HuH-7.5 (cell line): ENCODE data around the gene LNPK.
"Not testable (repeated sequence)": the region's sequence is repeated elsewhere in the genome, so short reads cannot be mapped to it uniquely, and the experiment has no call there.

ENCODE experiments used
- DNase-seq: peaks from one replicate; pipeline ENCODE4 v3.0.0; 2011; ENCODE audit warnings: low spot score

The LNPK gene

DNA sequence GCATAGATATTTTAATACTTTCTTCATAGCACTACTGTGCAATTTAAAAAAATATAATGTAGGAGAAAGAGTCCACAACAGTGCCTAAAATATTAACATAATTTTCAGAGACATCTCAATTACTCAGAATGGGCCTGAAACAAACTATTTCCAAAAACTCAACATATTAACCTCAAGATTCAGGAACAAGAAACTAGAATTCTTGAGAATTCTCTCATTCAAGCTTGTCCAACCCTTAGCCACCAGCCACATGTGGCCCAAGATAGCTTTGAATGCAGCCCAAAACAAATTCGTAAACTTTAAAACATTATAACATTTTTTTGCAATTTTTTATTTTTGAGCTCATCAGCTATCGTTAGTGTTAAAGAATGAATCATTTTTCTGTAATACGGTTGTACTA is 35.2 kb downstream of the LNPK start:
- DNase-seq: no peak

GRCh38 chr2:175965773-175966172 is 36.3 kb downstream of the LNPK start:
- no peak for DNase-seq

DNA sequence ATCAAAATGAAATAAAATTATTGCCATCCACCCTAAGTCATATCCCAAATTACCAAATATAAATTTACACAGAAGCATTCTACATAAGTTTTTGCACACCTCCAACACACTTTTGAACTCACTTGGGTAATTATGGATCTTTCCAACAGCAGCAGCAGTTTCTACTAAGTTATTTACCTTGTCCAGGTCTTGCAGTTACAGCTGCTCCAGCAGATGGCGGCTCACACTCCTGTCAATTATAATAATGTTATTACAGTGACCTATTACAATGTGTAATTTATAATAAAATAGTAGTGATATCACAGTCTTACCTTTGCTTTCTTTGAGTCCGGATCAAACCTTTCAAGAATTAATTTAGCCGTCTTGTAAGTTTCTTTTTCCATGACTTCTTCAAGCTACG is 37.9 kb downstream of the LNPK start:
- DNase-seq: no peak

- DNase-seq: not testable (repeated sequence)
Observed at GRCh38 chr2:175963171-175963570, 38.9 kb downstream of the LNPK start.

- DNase-seq: no peak
Observed at GRCh38 chr2:175957845-175958244, 44.2 kb downstream of the LNPK start.

DNA sequence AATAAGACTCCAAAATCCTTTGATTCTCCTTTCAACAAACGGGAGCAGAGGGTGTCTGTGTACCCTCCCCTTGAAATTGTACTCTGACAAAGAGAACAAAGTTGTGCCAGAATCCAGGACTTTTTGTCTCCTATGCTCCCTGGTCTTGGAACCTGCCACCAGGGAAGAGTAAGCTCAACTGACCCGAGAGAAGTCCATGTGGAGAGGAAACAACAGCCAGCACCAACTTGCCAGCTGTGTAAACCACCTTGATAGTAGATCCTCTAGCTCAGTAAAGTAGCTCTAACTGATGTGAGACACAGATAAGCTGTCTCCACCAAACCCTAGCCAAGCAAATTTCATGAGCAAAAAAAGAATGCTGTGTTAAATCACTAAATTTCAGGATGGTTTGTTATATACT is 46.9 kb downstream of the LNPK start:
- no peak for DNase-seq

DNA sequence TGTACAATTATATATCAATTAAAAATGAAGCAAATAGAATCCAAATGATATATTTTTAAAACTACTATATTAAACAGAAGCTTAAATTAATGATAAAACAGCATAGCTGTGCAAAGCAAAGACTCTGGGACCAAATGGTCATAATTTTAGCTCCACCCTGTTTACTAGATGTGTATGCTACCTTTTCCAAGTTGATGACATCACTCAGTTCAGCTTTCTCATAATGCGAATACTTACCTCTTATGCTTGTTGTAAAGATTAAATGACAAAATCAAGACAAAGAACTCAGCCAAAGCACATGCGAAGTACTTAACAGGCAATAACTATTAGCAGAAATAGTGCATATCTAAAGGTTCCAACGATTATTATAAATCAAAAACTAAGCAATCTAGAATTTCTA is 51.6 kb downstream of the LNPK start:
- no peak for DNase-seq

DNA sequence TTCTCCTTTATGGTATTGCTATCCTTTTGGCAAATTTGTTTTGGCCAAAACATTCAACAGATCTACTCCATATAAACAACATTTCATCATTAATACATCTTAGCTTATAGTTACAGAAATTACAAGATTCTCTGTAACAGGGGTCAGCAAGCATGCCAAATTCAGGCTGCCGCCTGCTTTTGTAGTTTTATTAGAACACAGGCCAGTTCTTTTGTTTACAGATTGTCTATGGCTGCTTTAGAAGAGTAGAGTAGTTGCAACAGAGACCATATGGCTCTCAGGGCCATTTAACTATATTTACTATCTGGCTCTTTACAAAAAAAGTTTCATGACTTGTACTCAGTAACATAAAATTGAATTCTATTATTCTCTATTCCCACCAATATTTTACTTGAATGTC is 53.9 kb downstream of the LNPK start:
- DNase-seq: no peak

- no peak for DNase-seq
Observed at GRCh38 chr2:175947073-175947472, 55.0 kb downstream of the LNPK start.

GRCh38 chr2:175941699-175942098 is 60.4 kb downstream of the LNPK start:
- DNase-seq: no peak

- no peak for DNase-seq
Observed at GRCh38 chr2:175937216-175937615, 64.9 kb downstream of the LNPK start.

- DNase-seq: no peak
Observed at GRCh38 chr2:175935289-175936181, 66.5 kb downstream of the LNPK start.

- no peak for DNase-seq
Observed at GRCh38 chr2:175932675-175933074, 69.4 kb downstream of the LNPK start.

GRCh38 chr2:175931805-175932204 is 70.3 kb downstream of the LNPK start:
- no peak for DNase-seq

- DNase-seq: no peak
Observed at GRCh38 chr2:175930504-175930903, 71.6 kb downstream of the LNPK start.

DNA sequence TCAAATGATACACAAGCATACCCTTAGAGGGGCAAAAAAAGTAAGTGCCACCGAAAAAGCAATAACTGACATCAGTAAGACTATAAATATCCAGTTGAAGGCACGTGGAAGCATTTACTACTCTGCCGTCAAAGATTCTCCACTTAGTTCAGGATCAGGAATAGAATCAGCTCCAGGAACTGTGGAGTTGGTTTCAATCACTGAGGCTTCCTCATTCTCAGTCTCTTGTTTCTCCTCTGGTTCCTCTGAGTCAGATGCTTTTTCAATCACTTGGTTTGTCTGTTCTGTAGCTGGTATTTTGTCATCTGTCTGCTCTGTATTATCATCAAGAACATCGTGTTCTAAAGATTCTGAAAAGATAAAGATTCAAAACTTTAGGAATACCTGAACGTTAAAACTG is 72.2 kb downstream of the LNPK start:
- no peak for DNase-seq

DNA sequence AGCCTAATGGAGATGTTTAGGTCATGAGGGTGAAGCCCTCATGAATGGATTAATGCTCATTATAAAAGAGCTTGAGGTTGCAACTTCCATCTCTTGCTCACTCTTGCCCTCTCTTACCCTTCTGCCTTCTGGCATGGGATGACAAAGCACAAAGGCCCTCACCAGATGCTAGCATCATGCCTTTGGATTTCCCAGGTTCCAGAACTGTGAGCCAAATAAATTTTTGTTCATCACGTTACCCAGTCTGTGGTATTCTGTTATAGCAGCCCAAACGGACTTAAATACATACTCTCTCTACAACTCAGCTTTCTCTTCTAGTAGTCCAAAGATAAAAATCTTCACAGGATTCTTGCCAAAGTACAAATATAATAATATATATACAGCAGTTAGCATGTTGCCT is 75.8 kb downstream of the LNPK start:
- DNase-seq: no peak

GRCh38 chr2:175922160-175922559 is 79.9 kb downstream of the LNPK start:
- no peak for DNase-seq

DNA sequence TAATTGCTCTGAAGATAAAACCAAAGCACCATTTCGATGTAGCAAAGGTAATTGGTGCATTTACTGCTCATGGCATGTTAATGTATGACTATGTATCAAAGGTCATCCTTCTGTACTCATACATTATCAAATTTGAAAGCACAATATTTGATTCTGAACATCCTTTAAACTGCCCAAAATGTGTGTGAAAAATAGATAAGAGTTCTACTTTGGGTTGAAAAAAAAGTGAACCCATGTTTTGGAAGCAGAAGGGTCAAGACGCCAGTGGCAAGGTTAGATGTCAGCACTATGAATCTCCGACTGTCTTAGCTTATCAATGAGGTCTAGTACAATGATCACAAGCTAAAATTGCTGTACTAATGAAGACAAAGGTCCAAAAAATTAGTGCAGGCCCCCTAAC is 83.1 kb downstream of the LNPK start:
- DNase-seq: no peak

- no peak for DNase-seq
Observed at GRCh38 chr2:175914846-175915245, 87.2 kb downstream of the LNPK start.

DNA sequence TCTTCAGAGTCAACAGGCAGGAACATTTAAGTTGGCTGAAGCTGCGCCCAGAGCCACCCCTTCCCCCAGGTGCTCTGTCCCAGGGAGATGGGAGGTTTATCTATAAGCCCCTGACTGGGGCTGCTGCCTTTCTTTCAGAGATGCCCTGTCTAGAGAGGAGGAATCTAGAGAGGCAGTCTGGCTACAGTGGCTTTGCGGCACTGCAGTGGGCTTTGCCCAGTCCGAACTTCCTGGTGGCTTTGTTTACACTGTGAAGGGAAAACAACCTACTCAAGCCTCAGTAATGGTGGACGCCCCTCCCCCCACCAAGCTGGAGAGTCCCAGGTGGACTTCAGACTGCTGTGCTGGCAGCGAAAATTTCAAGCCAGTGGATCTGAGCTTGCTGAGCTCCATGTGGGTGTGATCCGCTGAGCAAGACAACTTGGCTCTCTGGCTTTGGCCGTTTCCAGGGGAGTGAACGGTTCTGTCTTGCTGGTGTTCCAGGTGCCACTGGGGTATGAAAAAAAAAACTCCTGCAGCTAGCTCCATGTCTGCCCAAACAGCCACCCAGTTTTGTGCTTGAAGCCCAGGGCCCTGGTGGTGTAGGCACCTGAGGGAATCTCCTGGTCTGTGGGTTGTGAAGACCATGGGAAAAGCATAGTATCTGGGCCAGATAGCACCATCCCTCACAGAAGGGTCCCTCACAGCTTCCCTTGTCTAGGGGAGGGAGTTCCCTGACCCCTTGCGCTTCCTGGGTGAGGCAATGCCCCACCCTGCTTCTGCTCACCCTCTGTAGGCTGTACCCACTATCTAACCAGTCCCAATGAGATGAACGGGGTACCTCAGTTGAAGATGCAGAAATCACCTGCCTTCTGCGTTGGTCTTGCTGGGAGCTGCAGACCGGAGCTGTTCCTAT is 88.0 kb downstream of the LNPK start:
- DNase-seq: not testable (repeated sequence)

- not testable (repeated sequence) for DNase-seq
Observed at GRCh38 chr2:175913267-175913666, 88.8 kb downstream of the LNPK start.

DNA sequence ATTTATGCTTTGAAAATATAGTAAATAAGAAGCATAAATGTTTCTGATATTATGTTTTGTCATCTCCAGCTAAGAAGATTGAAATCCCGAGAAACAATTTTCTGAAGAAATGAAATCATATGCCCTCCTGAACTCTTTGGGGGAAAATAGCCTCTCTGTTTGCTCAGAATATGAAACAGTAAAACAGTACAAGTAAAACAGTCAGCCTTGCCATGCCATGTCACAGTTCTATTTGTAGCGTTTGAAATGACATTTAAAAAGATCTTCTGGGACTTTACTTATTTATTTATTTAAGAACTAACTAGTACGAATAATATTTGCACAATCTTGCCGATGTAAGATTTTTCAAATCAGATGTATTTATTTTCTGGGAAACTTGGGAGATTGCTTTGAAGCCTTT is 98.0 kb downstream of the LNPK start:
- DNase-seq: no peak
